SK-N-SH treated with all-trans-retinoic acid at 6 μM for 48 hours (cell line): ENCODE measurements around the gene ABCA1.

Source experiments
- ATAC-seq: fragments of 200-7000 bp; cut with Tn5 transposase; 3 replicates; pipeline ENCODE4 v1.9.1; 2020; ENCODE audit warnings: mild to moderate bottlenecking, moderate library complexity
- ARNTL ChIP-seq: fragments of 450-650 bp; formaldehyde crosslinking; IDR thresholded peaks from 2 replicates; pipeline ENCODE4 v1.5.0; 2020; ENCODE audit warnings: low read depth, mild to moderate bottlenecking, moderate library complexity, borderline replicate concordance
- BACH2 ChIP-seq: fragments of 250-450 bp; sonication (Bioruptor Pico); IDR thresholded peaks from 2 replicates; pipeline ENCODE4 v1.9.0; 2021; ENCODE audit warnings: mild to moderate bottlenecking, borderline replicate concordance
- CREB5 ChIP-seq: fragments of 250-450 bp; sonication (Bioruptor Pico); IDR thresholded peaks from 2 replicates; pipeline ENCODE4 v1.5.1; 2020; ENCODE audit warnings: low read depth, mild to moderate bottlenecking, moderate library complexity
- CSDC2 ChIP-seq: fragments of 250-450 bp; sonication (Bioruptor Pico); IDR thresholded peaks from 2 replicates; pipeline ENCODE4 v1.5.0; 2020; ENCODE audit warnings: mild to moderate bottlenecking, moderate library complexity
- CSRNP3 ChIP-seq: fragments of 250-450 bp; sonication (Bioruptor Pico); IDR thresholded peaks from 2 replicates; pipeline ENCODE4 v1.5.1; 2021; ENCODE audit warnings: mild to moderate bottlenecking, moderate library complexity
- ESRRG ChIP-seq: fragments of 250-450 bp; sonication (Bioruptor Pico); IDR thresholded peaks from 2 replicates; pipeline ENCODE4 v1.6.1; 2021; ENCODE audit warnings: mild to moderate bottlenecking
- GLIS3 ChIP-seq: fragments of 250-450 bp; sonication (Bioruptor Pico); IDR thresholded peaks from 2 replicates; pipeline ENCODE4 v1.5.0; 2020; ENCODE audit warnings: mild to moderate bottlenecking, moderate library complexity
- ISL1 ChIP-seq: fragments of 250-450 bp; sonication (Bioruptor Pico); IDR thresholded peaks from 2 replicates; pipeline ENCODE4 v2.1.2; 2022; ENCODE audit warnings: mild to moderate bottlenecking, moderate library complexity
- OSR1 ChIP-seq: fragments of 250-450 bp; sonication (Bioruptor Pico); IDR thresholded peaks from 2 replicates; pipeline ENCODE4 v1.8.0; 2022; ENCODE audit warnings: moderate library complexity, mild to moderate bottlenecking, inconsistent platforms
- PATZ1 ChIP-seq: fragments of 250-450 bp; sonication (Bioruptor Pico); IDR thresholded peaks from 2 replicates; pipeline ENCODE4 v1.8.0; 2020; ENCODE audit warnings: mild to moderate bottlenecking, moderate library complexity, borderline replicate concordance
- POU6F1 ChIP-seq: fragments of 250-450 bp; sonication (Bioruptor Pico); IDR thresholded peaks from 2 replicates; pipeline ENCODE4 v1.8.0; 2021; ENCODE audit warnings: low read depth, mild to moderate bottlenecking, moderate library complexity, borderline replicate concordance
- PPARA ChIP-seq: fragments of 250-450 bp; sonication (Bioruptor Pico); IDR thresholded peaks from 2 replicates; pipeline ENCODE4 v1.5.0; 2020; ENCODE audit warnings: mild to moderate bottlenecking, borderline replicate concordance
- RARB ChIP-seq: fragments of 250-450 bp; sonication (Bioruptor Pico); IDR thresholded peaks from 2 replicates; pipeline ENCODE4 v1.8.0; 2021; ENCODE audit warnings: mild to moderate bottlenecking, moderate library complexity
- SNAI2 ChIP-seq: fragments of 250-450 bp; sonication (Bioruptor Pico); IDR thresholded peaks from 2 replicates; pipeline ENCODE4 v1.5.0; 2020; ENCODE audit warnings: mild to moderate bottlenecking, moderate library complexity
- TCF4 ChIP-seq: fragments of 250-450 bp; sonication (Bioruptor Pico); IDR thresholded peaks from 2 replicates; pipeline ENCODE4 v1.8.0; 2021; ENCODE audit warnings: mild to moderate bottlenecking, moderate library complexity, borderline replicate concordance
- TOX ChIP-seq: fragments of 250-450 bp; sonication (Bioruptor Pico); IDR thresholded peaks from 2 replicates; pipeline ENCODE4 v1.8.0; 2021; ENCODE audit warnings: mild to moderate bottlenecking, moderate library complexity, borderline replicate concordance
- TSHZ2 ChIP-seq: fragments of 250-450 bp; sonication (Bioruptor Pico); IDR thresholded peaks from 2 replicates; pipeline ENCODE4 v1.5.0; 2020; ENCODE audit warnings: mild to moderate bottlenecking, moderate library complexity
- ZC3H10 ChIP-seq: fragments of 250-450 bp; sonication (Bioruptor Pico); IDR thresholded peaks from 2 replicates; pipeline ENCODE4 v1.5.1; 2021; ENCODE audit warnings: mild to moderate bottlenecking, moderate library complexity
- ZFP3 ChIP-seq: fragments of 250-450 bp; sonication (Bioruptor Pico); IDR thresholded peaks from 2 replicates; pipeline ENCODE4 v1.5.0; 2020; ENCODE audit warnings: mild to moderate bottlenecking, moderate library complexity
- ZFP30 ChIP-seq: fragments of 450-650 bp; formaldehyde crosslinking; IDR thresholded peaks from 2 replicates; pipeline ENCODE4 v1.5.0; 2022; ENCODE audit warnings: mild to moderate bottlenecking, moderate library complexity
- ZNF565 ChIP-seq: fragments of 450-650 bp; formaldehyde crosslinking; conservative IDR thresholded peaks from 2 replicates; pipeline ENCODE4 v1.5.0; 2020; ENCODE audit warnings: low read depth, mild to moderate bottlenecking, moderate library complexity
- ZNF70 ChIP-seq: fragments of 450-650 bp; formaldehyde crosslinking; IDR thresholded peaks from 2 replicates; pipeline ENCODE4 v1.5.0; 2020; ENCODE audit warnings: mild to moderate bottlenecking, moderate library complexity
- ZNF8 ChIP-seq: fragments of 450-650 bp; formaldehyde crosslinking; IDR thresholded peaks from 2 replicates; pipeline ENCODE4 v1.5.0; 2020; ENCODE audit warnings: mild to moderate bottlenecking, moderate library complexity

Gene ABCA1

GRCh38 chr9:104826911-104827310, 101.0 kb downstream of the ABCA1 start:
- TF ChIP-seq OSR1 (CRISPR knock-in tag) = no peak
- no peak for TF ChIP-seq CSDC2 (CRISPR knock-in tag)
- no peak for TF ChIP-seq TSHZ2 (CRISPR knock-in tag)
- no peak for TF ChIP-seq ZFP30 (CRISPR knock-in tag)
- no peak for TF ChIP-seq ZNF70 (CRISPR knock-in tag)
- TF ChIP-seq POU6F1 = no peak
- no peak for TF ChIP-seq SNAI2 (CRISPR knock-in tag)
- TF ChIP-seq GLIS3 = no peak
- no peak for TF ChIP-seq TCF4 (CRISPR knock-in tag)
- TF ChIP-seq RARB = no peak
- TF ChIP-seq PPARA (CRISPR knock-in tag) = no peak
- TF ChIP-seq ZNF565 (CRISPR knock-in tag) = no peak
- no peak for TF ChIP-seq CREB5 (CRISPR knock-in tag)
- TF ChIP-seq ZFP3 (CRISPR knock-in tag) = no peak
- no peak for TF ChIP-seq ZNF8 (CRISPR knock-in tag)
- no peak for TF ChIP-seq ZC3H10 (CRISPR knock-in tag)
- no peak for TF ChIP-seq TOX (CRISPR knock-in tag)
- ATAC-seq = no peak

- TF ChIP-seq ARNTL = no peak
- TF ChIP-seq ISL1 (CRISPR knock-in tag) = no peak
- TF ChIP-seq RARB = no peak
- TF ChIP-seq TCF4 (CRISPR knock-in tag) = no peak
- no peak for ATAC-seq
Observed at GRCh38 chr9:104826079-104826775, 101.7 kb downstream of the ABCA1 start.

- no peak for TF ChIP-seq OSR1 (CRISPR knock-in tag)
- TF ChIP-seq PPARA (CRISPR knock-in tag) = no peak
- TF ChIP-seq TCF4 (CRISPR knock-in tag) = no peak
- TF ChIP-seq CSRNP3 = no peak
- no peak for TF ChIP-seq ESRRG (CRISPR knock-in tag)
- no peak for TF ChIP-seq GLIS3
- no peak for TF ChIP-seq POU6F1
- no peak for TF ChIP-seq BACH2
- TF ChIP-seq ZC3H10 (CRISPR knock-in tag) = no peak
- no peak for TF ChIP-seq ZNF8 (CRISPR knock-in tag)
- no peak for TF ChIP-seq RARB
- TF ChIP-seq ZNF565 (CRISPR knock-in tag) = no peak
- no peak for TF ChIP-seq ISL1 (CRISPR knock-in tag)
- TF ChIP-seq TOX (CRISPR knock-in tag) = no peak
- TF ChIP-seq CSDC2 (CRISPR knock-in tag) = no peak
- no peak for TF ChIP-seq ZNF70 (CRISPR knock-in tag)
- no peak for TF ChIP-seq ZFP3 (CRISPR knock-in tag)
- no peak for TF ChIP-seq PATZ1 (CRISPR knock-in tag)
- no peak for TF ChIP-seq CREB5 (CRISPR knock-in tag)
- no peak for TF ChIP-seq SNAI2 (CRISPR knock-in tag)
- ATAC-seq = no peak
Observed at GRCh38 chr9:104820336-104820735, 107.6 kb downstream of the ABCA1 start.
